LNCAP (cell line): ENCODE measurements around the gene UNC5B.

Source experiments
- TF ChIP-seq, protein P1 (sequence below): fragments of 450-650 bp; IDR thresholded peaks from 2 replicates; pipeline ENCODE4 v1.5.1; 2017; ENCODE audit warnings: mild to moderate bottlenecking

Gene UNC5B

DNA sequence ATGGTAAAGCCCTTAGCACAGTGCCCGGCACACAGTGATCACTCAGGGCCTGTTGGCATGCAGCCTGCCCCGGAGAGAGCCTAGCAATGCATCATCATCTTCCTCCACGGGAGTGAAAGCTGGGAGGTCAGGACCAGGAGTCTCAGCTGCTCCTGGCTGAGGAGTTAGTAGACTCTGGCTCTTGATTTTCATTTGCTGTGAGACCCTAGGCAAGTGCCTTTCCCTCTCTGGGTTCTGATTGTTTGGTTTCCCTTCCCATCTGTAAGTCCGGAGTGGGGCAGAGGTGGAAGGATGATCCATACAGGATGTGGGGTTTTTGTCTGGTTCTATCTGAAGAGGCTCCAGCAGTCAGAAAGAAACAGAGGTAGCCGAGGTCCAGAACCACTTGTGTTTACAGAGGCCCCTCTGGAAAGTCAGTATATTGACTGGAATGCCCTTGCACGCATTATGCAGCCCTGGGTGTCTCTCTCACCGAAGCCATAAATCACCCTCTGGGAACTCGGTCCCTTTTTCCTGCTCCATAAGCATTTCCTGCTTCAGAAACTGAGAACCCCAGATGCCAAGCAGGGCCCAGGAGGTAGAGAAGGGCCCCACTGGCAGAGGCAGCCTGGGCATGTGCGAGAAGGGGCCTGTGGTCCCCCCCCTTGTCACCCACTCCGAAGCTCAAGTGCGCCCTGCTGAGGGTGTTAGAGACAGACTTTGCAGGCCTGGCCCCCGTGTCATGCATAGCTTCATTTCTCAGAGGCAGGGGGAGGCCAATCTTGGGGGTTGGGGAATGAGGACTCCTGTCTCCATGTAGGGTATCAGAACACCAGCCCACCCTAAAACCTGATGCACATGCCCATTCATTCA is 8.5 kb downstream of the UNC5B start:
- TF ChIP-seq, protein P1, sequence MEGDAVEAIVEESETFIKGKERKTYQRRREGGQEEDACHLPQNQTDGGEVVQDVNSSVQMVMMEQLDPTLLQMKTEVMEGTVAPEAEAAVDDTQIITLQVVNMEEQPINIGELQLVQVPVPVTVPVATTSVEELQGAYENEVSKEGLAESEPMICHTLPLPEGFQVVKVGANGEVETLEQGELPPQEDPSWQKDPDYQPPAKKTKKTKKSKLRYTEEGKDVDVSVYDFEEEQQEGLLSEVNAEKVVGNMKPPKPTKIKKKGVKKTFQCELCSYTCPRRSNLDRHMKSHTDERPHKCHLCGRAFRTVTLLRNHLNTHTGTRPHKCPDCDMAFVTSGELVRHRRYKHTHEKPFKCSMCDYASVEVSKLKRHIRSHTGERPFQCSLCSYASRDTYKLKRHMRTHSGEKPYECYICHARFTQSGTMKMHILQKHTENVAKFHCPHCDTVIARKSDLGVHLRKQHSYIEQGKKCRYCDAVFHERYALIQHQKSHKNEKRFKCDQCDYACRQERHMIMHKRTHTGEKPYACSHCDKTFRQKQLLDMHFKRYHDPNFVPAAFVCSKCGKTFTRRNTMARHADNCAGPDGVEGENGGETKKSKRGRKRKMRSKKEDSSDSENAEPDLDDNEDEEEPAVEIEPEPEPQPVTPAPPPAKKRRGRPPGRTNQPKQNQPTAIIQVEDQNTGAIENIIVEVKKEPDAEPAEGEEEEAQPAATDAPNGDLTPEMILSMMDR: no peak

DNA sequence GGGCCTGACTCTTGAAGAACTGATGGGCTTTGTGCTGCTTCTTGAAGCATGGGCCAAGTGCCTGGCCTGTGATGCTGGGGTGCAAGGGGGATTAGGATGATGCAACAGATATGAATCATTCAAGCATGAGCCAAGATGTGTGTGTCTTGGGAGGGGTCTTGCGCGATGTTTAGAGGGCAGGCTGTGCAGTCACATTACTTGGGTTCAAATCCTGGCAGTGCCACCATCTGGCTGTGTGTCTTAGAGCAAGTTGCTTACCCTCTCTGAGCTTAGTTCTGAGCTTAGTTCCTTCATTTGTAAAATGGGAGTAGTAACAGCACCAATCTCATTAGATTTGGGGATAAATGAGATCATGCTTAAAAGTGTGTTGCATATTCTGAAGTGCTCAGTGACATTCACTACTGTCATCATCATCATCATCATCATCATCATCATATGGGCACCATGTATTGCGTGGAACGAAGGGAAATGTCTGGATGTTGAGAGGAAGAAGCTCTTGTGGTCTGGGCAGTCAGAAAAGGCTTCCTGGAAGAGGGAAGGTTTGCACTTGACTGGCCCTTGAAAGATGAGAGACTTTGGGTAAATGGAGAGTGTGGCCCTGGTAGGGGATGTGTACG is 9.3 kb downstream of the UNC5B start:
- TF ChIP-seq, protein P1: no peak

DNA sequence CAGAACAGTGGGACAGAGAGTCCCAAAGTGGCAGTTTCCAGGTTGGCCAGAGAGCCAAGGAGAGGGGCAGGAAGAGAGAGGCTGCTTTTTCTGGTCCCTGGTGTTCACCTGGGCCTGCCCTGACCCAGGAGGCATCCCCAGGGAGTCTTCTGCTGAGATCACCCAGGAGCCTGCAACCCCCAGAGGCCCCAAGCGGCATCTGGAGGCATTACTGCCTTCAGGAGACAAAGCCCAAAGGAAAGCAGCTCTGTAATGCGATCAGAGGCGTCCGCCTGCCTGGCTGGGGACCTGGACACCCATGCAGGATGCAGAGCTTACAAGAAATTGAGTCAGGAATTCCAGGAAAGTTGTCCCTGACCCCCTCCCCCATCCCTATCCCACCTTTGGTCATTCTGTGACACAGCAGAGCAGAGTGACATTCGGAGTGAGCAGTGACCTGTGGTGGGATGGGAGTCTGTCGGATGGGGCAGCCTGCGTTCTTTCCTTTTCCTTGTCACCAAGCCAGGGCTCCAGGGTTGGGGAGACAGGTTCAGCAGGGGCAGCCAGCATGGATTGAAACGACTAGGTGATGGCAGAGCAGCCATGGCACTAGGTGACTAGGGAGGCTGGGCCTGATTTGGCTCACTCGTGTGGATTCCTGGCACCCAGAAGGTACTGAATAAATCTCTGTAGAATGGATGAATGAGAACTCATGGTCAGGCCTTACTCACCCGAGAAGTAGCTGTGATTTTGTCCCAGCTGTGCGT is 10.4 kb downstream of the UNC5B start:
- TF ChIP-seq, protein P1: no peak

DNA sequence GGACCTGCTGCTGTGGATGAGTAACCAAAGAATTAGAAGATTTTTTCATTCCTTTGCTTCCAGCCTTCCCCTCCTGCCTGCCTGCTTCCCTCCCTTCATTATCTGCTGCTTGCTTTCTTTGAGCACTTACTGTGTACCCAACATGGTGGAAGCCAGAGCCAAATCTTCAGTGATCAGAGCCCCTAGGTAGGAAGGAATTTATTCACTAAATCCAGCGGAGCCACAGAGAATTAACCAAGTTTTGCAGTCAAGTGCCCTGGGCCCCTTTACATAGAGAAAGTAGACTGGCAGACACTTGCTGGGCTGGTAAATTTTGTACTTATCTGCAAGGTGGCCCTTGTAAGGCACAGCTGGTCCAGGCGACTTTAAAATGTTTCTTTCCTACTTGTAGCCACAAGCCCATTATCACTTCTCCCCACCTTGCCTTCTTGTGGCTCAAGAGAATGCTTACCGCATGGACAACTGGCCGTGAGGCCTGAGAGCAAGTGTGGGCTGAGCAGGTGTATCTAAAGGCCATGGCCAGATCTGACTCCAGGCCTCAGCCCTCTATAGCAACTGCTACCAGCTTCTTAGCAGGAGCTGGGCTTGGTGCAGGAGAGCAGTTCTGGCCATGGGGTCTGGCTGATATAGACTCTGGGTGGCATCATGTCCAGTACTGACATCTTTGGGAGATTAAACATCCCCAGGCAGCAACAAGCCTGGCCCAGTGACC is 11.1 kb downstream of the UNC5B start:
- TF ChIP-seq, protein P1: no peak

DNA sequence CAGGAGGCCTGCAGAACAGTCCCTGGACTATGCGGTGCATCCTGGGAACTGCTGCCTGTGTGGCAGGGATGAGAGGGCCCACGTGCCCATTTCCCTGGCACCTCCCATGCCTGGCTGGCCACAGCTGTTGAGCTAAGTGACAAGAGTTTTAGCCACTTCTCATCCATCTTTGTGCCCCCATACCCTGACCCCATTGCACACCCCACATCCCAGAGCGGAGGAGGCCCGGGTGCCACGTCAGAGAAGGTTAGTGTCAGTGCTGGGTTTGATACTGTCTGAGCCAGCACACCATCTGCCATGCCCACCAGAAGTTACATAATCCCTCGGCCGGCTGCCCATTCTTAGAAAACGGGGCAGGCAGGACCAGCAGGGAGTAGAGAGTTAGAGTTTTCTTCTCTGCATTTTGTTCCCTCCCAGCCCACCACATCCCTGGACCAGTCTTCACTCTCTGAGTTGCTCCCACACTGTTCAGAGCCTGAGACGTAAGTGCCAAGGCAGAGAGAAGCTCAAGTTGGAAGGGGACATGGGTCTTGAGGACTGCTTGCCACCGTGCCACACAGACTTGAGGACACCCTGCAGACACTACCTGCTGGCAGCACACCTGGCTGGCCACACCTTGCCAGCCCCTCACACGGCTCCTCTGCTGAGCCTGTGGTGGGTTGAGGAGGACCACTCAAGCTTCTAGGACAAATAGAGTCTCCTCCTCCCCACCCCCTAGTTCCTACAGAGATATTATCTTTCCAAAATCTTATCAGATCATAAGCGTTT is 13.1 kb downstream of the UNC5B start:
- TF ChIP-seq, protein P1: no peak

DNA sequence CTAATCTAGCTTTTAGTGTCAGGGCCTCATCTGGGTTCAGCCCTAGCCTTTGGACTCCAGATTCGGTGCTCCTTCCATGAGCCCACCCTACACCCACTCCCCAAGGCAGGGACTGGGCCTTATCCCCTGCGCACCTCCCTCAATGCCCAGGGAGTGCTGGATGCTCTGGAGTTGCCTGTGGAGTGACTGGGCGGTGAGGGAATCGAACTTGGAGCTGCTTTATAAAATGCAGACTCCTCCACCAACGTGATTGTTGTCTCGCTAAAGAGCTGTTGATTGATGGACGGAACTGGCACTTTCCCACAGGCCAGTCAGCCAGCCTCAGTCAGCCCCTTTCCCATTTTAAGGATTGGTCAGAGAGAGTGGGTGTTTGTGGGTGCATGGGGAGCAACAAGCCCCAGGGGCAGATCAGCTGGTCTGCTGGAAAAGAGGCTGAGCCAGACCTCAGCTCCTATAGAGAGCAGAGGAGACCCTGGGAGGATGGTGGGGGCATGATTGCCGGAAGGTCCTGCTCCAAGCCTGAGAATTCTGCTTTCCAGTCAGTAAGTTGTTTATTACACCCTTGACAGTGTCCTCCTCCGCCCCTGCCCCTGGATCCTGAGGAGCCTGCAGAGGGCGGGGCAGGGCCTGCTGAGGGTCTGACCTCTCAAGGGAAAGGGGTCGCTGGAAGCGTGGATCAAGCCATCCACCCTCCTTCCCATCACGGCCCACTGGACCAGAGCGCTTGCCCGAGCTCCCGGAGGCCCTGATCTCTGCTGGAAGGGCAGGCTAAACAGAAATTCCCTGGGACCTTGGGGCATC is 16.7 kb downstream of the UNC5B start:
- TF ChIP-seq, protein P1: no peak
